ENCODE results near the gene SMARCD2.

Gene SMARCD2

DNA sequence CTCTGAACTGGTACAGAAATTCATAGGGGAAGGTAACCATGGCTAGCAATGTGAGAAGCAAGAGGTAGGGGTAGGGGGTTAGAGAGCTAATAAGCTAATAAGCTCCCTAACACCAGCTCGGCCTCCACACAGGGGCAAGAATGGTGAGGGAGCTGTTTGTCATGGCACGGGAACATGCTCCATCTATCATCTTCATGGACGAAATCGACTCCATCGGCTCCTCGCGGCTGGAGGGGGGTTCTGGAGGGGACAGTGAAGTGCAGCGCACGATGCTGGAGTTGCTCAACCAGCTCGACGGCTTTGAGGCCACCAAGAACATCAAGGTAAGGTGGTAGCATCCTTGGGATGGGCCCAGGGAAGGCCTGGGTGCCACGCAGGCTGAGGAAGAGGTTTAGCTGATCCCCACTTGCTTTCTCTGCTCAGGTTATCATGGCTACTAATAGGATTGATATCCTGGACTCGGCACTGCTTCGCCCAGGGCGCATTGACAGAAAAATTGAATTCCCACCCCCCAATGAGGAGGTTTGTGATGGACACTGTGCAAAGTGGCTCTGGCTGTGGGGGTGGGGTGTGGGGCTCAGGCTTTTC lies 11.5 kb downstream of the SMARCD2 start:
- no peak for DNase-seq

DNA sequence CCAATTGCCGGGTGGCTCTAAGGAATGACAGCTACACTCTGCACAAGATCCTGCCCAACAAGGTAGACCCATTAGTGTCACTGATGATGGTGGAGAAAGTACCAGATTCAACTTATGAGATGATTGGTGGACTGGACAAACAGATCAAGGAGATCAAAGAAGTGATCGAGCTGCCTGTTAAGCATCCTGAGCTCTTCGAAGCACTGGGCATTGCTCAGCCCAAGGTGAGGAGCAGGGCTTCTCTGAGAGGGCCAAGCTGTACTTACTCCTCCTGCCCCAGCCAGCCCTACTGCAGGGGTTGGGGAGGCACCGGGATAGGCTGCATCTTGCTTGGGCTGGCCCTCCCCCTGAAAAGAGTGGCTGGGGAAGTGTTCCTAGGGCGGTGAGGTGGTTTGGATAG lies 12.2 kb downstream of the SMARCD2 start:
- DNase-seq, result no peak

DNA sequence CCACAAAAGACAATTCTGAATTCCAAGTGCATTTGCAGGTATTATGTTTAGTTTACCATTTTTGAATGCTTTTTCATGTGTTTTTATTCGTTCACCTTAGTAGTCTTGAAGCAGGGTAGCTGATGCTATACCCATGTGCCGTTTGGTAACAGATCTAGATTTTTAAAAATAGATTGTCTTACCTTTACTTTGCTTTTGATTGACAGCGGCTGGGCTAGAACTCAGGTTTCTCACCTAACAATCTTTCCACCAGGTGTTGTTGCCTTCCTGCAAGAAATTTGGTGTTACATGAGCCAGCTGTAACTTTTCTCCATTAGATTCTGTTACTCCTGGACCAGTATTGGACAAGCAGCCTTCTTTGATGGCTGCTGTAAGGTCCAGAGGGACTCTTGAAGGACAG lies 13.5 kb downstream of the SMARCD2 start:
- no peak for DNase-seq

DNA sequence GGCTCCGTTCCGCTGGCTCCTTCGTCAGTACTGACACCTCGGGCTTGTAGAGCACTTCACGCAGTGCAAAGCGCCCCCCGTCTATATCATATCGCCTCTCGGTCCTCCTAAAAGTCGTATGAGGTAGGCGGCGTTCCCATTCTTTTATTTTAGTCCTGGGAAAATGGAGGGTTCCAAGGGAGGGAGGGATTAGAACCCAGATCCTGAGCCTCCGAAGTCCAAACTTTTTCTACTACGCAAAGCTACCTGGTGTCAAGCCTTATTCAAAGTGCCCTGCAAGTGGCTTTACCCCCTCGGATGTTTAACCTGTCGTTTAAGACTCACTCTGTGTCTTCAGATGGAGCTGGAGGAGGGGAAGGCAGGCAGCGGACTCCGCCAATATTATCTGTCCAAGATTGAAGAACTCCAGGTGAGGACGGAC lies 14.7 kb downstream of the SMARCD2 start:
- DNase-seq, result no peak

DNA sequence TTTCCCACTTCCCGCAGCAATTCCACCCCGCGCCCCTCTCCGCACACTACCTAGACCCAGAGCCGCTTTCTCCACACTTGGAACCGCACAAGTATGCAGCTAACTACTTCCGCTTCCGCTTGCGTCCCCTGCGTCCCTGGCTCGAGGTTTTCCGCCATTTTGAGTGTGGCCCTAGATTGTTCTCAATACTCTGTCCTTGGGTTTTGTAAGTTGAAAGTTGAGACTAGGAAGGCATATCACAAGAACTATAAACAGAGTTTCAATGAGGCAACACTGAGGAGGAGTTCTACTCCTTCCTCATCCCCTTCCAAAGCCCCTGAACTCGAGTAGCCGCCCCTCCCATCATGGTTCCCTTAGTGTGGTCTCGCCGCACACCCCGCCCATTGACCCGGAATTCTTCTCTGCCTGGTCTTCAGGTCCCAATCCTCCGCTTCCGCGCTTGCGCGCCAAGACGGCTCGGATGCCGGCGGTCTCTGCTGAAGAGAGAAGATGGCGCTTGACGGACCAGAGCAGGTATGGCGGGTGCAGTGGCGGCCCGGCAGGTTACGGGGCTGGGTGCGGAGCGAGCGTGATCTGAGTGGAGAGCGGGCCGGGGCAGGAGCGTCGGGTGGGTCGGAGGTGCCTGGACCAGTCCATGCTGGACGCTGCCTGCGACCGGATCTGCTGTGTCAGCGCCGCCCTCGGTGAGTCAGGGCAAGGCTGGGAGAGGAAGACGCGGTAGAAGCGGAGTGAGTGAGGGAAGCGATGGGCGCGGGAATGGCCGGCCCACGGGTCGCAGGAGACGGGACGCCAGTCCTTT lies 15.3 kb downstream of the SMARCD2 start, which contains the start of the genes FTSJ3 and PSMC5:
Gene FTSJ3 (minus strand): TSS at position 662 of the 799 bp plus-strand sequence. CDS start 761 bp downstream, outside the sequence.
Gene PSMC5 (plus strand): TSS at position 430 of the 799 bp plus-strand sequence. CDS start 60 bp downstream, at position 490.
- peak; percentile 95 for DNase-seq

DNA sequence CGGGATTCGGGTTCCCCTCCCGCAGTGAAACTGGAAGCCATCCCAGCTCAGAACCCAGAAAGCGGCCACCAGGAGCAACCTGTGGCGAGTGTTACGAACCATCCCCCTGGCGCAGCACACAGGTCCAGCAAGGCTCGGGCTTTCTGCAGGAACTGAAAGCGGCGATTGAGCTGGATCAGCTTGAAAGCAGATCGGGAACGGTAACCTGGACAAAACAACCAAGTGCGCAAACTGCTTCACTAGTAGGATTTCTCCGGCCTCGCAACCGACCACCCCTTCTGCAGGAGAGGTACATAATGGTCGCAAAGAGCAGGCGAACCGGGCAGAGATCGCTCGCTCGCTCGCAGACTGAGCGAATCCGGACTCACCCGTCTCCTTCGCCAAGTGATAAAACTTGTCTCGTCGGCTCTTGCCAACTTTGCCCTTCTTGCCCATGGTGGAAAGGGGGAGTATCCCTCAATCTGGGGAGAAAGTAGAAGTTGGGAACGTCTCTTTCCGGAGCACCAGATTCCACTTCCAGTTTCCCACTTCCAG lies 15.9 kb downstream of the SMARCD2 start:
- DNase-seq, result no peak

DNA sequence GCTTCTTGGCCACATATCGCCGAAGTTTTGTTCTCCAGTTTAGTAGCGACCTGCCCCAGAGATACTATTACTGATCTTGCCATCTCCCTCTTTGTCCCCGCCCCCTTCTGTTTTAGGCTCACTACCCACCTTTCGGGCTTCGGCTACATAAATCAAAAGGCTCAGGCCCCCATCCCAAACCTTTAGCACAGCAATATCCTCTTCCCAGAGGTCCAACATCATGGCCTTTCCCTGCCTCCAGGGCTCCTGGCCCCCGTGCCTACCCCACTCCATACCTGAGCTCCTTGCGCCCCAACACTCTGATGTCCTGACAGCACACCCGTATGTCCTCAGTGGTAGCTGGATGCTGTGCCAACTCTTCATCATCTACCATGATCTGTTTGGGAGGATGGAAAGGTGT lies 18.1 kb downstream of the SMARCD2 start:
- DNase-seq, result no peak

DNA sequence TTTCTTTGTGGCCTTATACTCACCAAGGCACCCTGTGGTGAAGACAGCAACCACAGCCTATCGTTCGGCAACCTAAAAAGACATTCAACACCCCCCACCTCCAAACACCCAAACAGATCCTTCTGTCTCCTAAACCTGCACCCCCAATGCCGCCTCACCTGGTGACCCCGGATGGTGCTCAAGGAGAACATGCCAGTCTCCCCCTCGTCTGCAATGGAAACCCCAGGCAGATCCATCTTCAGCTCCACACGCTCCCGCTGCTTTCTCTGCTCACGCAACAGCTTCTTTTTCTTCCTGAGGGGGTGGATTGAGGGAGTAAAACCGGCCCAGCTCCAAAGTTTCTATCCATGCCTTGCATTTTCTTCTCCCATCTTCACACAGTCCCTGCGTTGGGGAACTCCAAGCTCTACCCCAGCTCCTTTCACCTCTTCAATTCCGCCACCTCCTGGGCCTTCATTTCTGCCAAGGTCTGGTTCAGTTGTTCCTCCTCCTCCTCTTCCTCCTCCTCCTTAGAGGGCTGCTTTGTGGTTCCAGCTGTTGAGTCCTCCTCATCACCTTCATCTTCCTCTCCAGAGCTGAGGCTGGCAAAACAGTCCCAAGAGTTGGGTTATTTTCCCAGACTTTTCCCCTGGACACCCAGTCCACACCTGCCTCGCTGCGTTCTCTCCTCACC lies 18.7 kb downstream of the SMARCD2 start:
- DNase-seq, result no peak

DNA sequence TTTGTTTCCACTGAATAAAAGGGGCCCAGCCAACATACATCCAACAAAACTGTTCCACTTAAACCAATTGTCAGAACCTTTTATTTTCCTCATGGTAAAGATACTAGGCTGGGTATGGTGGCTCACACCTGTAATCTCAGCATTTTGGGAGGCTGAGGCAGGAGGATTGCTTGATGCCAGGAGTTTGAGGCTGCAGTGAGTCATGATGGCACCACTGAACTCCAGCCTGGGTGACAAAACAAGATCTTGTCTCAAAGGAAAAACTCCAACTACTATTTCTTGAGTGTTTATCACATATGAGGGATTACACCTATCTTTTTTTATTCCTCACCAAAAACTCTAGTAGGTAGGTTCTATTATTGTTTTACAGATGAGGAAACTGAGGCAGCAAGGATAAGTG lies 19.9 kb downstream of the SMARCD2 start:
- DNase-seq, result no peak

DNA sequence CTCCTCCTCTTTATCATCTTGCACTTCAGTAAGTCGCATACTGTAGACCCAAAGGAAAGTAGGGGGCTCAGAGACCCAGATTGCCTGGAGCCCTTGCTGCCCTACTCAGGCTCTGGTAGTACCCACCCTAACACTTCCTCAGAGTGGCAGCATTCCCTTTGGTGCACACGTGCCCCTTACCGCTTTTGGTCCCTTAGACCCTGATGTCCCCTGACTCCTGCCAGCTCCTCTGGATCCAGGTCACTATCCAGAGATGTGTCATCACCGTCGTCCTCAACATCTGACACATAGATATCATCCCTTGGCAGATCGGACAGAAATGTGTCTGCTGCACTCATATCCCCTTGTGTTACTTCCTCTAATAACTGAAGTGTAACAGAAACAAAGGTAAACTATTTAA lies 20.7 kb downstream of the SMARCD2 start:
- DNase-seq, result no peak

DNA sequence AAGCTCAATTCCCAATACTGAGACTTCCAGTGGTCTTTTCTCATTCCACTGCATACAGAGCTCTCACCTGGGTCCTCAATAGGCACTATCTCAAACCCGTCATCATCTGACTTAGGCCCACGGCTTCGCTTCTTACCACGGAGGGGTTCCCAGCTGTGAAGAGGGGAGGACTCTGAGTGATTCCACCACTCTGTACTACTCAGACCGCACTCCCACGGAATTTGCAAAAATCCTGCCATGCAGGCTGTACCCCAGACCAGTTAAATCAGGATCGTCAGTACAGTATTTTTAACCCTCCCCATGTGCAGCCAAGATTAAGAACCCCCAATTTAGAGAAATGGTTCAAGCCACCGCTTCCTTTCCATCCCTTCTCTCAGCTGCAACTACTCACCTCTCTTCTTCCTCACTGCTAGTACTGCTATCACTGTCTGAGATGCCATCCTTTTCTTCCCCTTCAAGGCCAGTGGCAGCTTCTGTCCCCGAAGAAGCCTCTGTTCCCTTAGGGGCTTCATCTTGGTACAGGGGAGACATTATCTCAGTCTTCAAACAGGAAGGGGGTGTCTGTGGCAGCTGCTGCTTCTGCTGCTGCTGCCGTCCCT lies 21.4 kb downstream of the SMARCD2 start:
- DNase-seq, result no peak

DNA sequence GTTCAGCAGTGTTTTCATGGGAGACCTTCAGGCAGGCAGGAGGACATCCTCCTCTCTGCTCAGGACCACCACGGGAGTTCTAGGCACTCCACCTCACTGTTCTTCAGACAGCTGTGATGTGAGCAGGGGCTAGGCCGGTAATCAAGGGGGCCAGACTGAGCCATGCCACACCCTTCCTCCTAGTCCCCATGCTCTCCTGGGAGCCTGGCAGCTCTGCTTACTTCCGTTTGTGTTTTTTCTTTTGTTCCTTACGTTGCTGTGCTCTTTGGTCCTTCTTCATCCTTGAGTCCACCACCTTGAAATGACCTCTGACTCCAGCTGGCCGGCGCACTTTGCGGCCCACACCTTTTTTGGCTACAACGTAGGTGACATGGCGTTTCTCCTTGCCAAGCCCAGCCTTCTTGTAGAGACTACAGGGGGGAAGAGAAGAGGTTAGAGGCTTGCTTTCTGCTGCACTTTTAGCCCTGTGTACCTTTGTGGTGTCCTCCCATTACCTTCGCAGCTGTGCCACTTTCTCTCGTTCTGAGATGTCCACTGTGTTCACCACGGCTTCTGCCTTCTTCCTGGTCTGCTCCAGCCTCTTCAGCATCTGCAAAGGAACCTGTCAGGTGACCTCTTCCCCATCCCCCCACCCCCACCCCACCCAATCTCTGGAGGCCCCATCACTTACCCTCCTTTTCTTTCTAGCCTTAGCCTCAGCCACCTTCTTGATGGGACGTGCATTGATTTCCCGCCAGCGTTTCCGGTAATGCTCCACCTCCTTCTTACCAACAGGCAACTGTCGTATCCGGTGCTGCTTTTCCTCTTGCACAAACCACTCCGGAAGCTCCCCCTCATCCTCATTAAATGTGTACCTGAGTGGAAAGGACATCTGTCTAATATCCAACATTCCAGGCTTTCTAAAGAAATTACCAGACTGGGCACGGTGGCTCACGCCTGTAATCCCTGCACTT lies 22.6 kb downstream of the SMARCD2 start:
- DNase-seq, result no peak

DNA sequence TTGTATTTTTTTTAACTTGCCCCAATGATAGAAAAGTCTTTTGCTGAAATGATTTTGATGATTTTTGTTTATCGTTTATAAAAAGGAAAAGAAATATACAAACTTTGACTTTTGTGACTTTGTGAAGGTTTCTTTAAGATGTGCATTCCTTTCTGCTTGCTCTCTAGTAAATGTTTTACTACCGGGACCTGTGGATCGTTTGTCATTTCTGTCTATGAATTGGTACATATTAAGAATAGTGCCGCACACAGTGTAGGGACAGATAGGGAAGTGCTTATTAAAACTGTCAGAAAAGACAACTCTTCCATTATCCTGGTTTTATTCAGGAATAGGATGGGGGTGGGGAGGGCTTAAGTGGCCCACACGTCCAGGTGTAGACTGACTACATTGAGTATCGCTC lies 23.4 kb downstream of the SMARCD2 start:
- DNase-seq, result no peak

DNA sequence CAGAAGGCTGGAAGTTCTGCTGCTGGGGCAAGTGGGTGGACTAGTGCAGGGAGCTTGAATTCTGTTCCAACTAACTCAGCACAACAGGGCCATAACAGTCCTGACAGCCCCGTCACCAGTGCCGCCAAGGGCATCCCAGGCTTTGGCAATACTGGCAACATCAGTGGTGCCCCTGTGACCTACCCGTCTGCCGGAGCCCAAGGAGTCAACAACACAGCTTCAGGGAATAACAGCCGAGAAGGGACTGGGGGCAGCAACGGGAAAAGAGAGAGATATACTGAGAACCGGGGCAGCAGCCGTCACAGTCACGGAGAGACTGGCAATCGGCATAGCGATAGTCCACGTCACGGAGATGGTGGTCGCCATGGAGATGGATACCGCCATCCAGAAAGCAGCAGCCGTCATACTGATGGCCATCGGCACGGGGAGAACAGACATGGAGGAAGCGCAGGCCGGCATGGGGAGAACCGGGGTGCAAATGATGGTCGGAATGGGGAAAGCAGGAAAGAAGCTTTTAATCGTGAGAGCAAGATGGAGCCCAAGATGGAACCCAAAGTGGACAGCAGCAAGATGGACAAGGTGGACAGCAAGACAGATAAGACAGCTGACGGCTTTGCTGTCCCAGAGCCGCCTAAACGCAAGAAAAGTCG lies 24.6 kb downstream of the SMARCD2 start:
- DNase-seq, result no peak

DNA sequence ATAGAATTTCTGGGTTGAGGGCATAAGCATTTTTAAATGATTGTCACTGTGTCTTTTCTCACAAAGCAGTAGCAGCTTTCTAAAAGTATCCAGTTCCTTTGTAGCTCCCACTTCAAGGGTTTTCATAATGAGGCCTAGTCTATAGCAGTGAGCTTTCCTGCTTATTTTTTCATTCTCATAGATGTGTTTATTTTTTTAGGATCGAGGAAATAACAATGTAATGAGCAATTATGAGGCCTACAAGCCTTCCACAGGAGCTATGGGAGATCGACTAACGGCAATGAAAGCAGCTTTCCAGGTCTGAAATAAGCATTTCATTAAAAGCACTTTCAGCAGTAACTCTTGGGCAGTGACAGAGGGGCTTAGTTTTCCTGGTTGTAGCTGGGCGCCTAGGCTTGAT lies 25.8 kb downstream of the SMARCD2 start:
- DNase-seq, result no peak

DNA sequence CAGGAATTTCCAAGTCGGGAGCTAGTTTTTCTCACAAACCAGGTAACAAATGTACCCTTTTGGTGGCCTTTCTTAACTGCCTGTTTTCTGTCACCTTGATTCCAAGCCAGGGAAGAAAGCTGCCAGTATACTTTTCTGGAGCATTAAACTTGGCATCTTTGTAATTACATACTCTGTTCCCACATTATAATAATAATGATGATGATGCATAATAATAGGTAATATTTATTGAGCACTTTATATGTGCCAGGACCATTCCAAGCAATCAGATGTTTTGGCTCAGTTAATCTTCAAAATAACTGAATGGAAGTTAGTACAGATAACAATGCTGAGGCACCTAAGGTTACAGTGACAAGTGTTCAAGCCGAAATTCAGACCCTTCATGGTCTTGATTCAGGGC lies 26.4 kb downstream of the SMARCD2 start:
- DNase-seq, result no peak

DNA sequence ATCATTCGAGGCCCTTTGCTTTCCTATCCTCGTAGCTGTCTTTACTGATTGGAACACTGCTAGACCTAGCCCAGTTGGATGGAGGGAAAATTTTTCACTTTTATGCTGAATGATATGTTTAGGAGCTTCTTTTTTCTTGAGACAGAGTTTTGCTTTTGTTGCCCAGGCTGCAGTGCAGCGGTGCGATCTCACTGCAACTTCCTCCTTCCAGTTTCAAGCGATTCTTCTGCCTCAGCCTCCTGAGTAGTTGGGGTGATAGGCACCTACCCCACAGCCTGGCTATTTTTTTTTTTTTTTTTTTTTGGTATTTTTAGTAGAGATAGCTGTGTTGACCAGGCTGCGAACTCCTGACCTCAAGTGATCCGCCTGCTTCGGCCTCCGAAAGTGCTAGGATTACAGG lies 32.5 kb downstream of the SMARCD2 start:
- DNase-seq, result no peak

DNA sequence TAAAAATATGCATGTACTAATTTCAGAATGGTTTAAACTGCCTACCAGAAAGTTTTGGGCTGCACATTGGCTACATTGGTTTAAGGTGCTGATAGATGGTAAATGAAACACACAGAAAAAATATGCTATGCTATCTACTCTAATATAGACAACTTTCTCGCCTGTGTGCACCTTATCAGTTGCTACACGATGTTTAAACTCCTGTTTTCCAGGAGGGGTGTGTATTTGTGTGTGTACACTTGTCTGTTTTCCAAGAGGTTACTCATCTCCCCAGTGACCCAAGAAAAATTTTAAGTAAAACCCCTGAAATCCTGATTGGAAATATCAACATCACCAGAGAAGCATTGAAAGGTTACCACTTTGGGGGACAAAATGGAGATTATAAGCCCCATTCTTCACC lies 36.9 kb downstream of the SMARCD2 start:
- DNase-seq, result no peak

DNA sequence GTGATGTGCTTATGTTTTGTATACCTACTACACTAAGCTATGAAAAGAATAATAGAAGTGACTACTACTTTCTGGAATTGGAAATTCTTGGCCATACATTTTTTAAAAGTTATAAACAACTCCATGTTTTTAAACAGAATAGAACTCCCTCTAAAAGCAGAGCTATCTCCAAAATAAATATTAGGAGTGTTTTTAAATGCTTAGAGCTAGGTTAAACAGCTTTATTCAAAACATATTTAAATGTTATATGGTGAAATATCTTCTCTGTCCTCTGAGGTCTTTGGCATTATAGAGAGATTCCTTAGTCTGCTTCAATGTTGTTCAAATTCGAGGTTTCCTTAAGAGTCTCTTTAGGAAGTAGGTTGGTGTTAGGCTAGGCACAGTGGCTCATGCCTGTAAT lies 38.2 kb downstream of the SMARCD2 start:
- DNase-seq, result no peak

DNA sequence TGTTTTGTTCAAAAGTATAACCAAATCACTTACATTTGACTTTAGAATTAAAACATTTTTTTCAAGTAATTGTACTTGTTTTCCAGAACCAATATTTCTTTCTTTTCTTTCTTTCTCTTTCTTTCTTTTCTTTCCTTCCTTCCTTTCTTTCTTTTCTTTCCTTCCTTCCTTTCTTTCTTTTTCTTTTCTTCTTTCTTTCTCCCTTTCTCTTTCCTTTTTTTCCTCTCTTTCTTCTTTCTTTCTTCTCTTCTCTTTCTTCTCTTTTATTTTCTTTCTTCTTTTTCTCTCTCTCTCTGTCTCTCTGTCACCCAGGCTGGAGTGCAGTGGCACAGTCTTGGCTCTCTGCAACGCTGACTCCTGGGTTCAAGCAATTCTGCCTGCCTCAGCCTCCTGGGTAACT lies 41.7 kb downstream of the SMARCD2 start:
- DNase-seq, result no peak

DNA sequence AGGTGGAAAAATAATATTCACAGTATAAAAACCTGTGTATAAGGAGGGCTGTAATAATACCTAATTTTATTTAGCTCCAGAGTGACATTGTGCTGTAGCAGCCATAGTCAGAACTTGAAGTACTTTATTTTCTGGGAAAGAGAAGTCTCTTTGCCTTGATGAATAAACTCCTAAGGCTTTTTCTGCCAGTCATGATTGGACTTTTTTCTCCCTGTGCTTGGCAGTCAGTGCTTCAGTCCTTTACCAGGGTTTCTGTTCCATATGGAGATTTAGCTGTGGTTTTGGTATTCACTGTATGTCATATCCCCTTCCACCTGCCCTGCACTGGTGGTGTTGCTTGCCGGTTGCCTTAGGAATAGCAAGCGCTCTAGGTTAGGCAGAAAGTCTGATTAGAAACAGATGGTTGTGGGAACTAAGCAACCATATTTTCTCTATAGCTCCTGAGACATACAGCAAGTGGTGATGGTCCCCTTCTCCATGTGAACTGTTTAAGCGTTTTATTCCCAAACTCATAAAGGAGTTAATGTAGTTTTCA lies 43.8 kb downstream of the SMARCD2 start:
- no peak for DNase-seq
